Activated CD4-positive, alpha-beta T cell treated with anti-CD3 and anti-CD28 coated beads for 48 hours (primary cell): Measurements from ENCODE around the gene NCAM1.

Experiments
- DNase-seq: peaks from one replicate; pipeline ENCODE4 v3.0.0-alpha.2; 2020

Gene NCAM1

GRCh38 chr11:113260541-113260940 is 299.3 kb downstream of the NCAM1 start:
- no peak for DNase-seq

GRCh38 chr11:113261709-113262475 is 300.7 kb downstream of the NCAM1 start:
- no peak for DNase-seq

GRCh38 chr11:113262594-113262993 is 301.4 kb downstream of the NCAM1 start:
- DNase-seq: no peak

- DNase-seq: no peak
Observed at GRCh38 chr11:113263458-113264259, 302.4 kb downstream of the NCAM1 start.

GRCh38 chr11:113265362-113265761 is 304.1 kb downstream of the NCAM1 start:
- no peak for DNase-seq

- no peak for DNase-seq
Observed at GRCh38 chr11:113267493-113267892, 306.3 kb downstream of the NCAM1 start.

- no peak for DNase-seq
Observed at GRCh38 chr11:113269096-113269495, 307.9 kb downstream of the NCAM1 start.

- DNase-seq: no peak
Observed at GRCh38 chr11:113269636-113270035, 308.4 kb downstream of the NCAM1 start.

- DNase-seq: no peak
Observed at GRCh38 chr11:113270080-113270479, 308.9 kb downstream of the NCAM1 start.

- DNase-seq: no peak
Observed at GRCh38 chr11:113271551-113272245, 310.5 kb downstream of the NCAM1 start.

- no peak for DNase-seq
Observed at GRCh38 chr11:113272281-113272680, 311.1 kb downstream of the NCAM1 start.

GRCh38 chr11:113272927-113273615 is 311.9 kb downstream of the NCAM1 start:
- DNase-seq: no peak

- no peak for DNase-seq
Observed at GRCh38 chr11:113273720-113274119, 312.5 kb downstream of the NCAM1 start.

GRCh38 chr11:113274713-113275582 is 313.7 kb downstream of the NCAM1 start:
- DNase-seq: no peak

- no peak for DNase-seq
Observed at GRCh38 chr11:113275602-113276001, 314.4 kb downstream of the NCAM1 start.

- no peak for DNase-seq
Observed at GRCh38 chr11:113276466-113276865, 315.2 kb downstream of the NCAM1 start.

- no peak for DNase-seq
Observed at GRCh38 chr11:113277907-113278306, 316.7 kb downstream of the NCAM1 start.

- DNase-seq: no peak
Observed at GRCh38 chr11:113278481-113278880, 317.3 kb downstream of the NCAM1 start.

GRCh38 chr11:113278925-113279324 is 317.7 kb downstream of the NCAM1 start:
- no peak for DNase-seq

- no peak for DNase-seq
Observed at GRCh38 chr11:113279591-113279990, 318.4 kb downstream of the NCAM1 start.

- no peak for DNase-seq
Observed at GRCh38 chr11:113281052-113281725, 320.0 kb downstream of the NCAM1 start.
